ENCODE data around the gene TSPEAR.

DNA sequence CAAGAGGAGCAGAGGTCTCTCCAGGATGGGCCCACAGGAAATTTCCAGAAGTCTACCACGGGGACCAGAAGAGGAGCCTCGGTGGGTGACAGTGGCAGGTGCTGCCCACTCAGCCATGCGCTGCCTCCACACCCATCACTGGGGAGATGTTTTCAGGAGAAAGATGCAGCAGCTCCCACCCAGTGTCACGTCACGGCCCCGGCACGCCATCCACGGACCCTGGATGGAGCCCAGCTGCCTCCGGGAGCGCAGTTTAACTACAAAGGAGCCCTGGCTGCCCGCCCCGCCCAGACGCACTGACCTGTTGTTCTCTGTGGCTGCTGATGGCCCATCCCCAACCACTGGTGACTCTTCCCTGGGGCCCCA, 6.8 kb downstream of the TSPEAR start:
- TF ChIP-seq CTCF (IDR thresholded peaks at IDR 0.05 in 4 of 5, conservative IDR thresholded peaks at IDR 0.05 in 1 of 5) (no peak), POLR2A (IDR thresholded peaks at IDR 0.05) (no peak)

Measured in gastrocnemius medialis (tissue), 4 donors.